GM18505 (cell line): ENCODE results near the gene EPHB3.
"Not testable (repeated sequence)": the region's sequence is repeated elsewhere in the genome, so short reads cannot be mapped to it uniquely, and the experiment has no call there.

Experiments used
- ATAC-seq: cut with Tn5 transposase; IDR thresholded peaks from one replicate; pipeline ENCODE4 v1.9.1; 2021; ENCODE audit not compliant: unreplicated experiment
- POLR2A ChIP-seq: IDR thresholded peaks from 4 replicates; pipeline ENCODE4 v1.6.1; 2011; ENCODE audit warnings: borderline replicate concordance; ENCODE audit not compliant: insufficient read depth, insufficient read length; ENCODE audit errors: extremely low read depth

The EPHB3 gene

DNA sequence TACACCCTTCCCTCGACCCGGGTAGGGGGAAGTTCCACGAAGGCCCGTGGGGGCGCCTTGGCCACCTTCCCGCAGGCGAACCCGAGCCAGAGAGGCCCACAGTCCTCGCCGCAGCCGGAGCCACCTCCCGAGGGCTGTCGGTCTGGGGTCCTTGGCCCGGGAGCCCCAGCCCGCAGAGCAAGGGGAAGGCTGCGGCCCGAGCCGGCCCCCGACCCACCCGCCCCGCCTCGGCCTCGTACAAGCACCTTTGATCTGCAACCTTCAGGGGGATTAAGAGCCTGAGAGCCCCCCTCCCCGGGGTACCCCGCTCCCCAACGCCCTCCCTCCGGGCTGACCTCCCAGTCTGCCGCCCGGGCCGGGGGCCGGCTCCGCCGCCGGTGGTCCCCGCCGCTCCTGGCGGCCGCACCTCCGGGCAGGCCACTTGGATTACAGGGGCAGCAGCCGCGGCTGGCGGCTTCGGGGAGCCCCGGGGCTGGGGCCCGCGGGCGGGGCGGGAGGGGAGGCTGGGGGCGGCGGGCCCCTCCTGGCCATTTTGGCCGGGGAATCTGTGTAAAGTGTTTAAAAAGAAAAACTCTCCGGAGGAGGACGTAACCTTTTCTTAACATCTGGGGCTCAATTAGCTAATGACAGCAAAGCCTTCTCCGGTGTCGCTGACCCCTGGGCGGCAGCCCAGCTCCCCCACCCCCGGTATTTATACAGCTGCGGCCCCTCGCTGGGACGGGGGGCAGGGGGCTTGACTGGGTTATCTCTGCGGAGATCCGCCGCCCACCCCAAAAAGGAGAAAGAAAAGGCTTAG, 40.2 kb downstream of the EPHB3 start:
- ATAC-seq, result no peak
- TF ChIP-seq POLR2A, result no peak

- no peak for ATAC-seq
- no peak for TF ChIP-seq POLR2A
Measured at GRCh38 chr3:184602372-184603150, 41.0 kb downstream of the EPHB3 start.

- ATAC-seq, result no peak
- no peak for TF ChIP-seq POLR2A
Measured at GRCh38 chr3:184603151-184604030, 41.8 kb downstream of the EPHB3 start.

DNA sequence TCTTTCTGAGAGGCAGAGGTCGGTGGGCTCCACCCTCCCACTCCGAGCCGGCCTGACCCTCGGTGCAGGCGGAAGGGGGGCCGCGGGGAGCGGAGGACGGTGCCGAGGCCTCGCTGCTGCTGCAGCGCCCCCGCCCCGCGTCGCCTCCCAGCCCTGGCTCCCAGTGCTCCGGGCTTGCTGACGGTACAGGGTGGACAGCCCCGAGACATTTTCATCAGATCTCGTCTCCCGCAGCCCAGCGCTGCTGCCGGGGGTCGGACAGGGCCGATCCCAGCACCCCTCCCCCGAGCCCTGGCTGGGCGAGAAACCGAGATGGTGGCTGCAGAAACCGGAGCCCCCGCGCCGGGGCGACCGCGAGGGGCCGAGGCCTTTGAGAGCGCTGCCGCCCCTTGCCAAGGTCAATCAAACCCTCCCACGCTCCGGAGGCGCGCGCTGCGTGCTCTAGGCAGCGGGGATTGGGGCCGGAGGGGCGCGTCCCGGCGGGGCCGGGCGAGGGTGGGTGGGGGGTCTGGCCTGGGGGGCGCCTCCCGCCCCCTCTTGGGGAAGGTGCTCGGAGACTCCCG, 42.5 kb downstream of the EPHB3 start:
- TF ChIP-seq POLR2A, result no peak
- ATAC-seq, result no peak

DNA sequence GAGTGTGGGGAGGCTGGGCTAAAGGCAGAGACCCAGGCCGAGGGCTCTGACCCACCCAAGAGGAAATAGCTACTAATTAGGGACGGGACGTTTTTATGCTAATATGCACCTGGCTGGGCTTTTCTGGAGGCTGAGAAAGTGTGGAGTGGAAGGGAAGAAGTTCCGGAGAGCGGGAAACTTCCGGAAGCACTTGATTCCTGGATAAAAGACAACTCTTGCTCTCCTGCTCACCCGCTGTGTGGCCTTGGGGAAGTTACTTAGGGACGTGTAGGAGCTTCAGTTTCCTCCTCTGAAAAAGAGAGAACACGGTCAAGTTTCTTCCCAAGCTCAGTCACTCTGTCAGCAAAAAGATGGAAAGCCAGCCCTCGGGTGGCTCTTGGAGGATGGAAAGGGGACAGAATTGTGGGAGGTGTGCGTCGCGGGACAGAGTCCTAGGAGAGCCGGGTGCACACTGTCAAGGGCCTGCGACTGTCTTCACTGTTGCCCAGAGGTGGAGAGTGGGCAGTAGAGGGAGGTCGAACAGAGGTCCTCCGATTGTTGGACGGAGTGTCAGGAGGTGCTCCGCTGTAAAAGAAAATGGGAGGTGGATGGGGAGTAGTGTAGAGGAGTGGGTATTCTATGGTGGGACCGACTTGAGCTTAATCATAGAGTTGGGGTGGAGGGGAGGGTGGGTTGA, 43.2 kb downstream of the EPHB3 start:
- TF ChIP-seq POLR2A, result no peak
- ATAC-seq, result no peak

DNA sequence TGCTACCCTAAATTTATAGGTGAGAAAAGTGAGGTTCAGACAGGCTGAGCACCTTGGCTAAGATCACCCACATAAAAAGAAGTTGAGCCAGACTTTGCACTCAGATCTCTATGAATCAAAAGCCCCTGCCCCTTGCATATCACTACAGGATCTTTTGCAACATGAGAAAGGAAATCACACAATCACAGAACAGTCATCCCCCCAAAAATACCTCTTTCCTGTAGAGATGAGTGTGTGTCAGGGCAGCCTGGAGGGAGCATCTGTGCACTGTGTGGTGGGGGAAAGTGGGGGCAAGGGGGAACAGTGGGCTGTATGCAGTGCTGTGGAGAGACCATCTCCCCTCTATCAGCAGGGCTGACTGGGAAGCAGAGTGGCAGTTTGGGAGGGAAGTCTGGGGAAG, 46.6 kb downstream of the EPHB3 start:
- ATAC-seq, result no peak
- no peak for TF ChIP-seq POLR2A

- no peak for ATAC-seq
- no peak for TF ChIP-seq POLR2A
Measured at GRCh38 chr3:184609476-184610244, 48.1 kb downstream of the EPHB3 start.

DNA sequence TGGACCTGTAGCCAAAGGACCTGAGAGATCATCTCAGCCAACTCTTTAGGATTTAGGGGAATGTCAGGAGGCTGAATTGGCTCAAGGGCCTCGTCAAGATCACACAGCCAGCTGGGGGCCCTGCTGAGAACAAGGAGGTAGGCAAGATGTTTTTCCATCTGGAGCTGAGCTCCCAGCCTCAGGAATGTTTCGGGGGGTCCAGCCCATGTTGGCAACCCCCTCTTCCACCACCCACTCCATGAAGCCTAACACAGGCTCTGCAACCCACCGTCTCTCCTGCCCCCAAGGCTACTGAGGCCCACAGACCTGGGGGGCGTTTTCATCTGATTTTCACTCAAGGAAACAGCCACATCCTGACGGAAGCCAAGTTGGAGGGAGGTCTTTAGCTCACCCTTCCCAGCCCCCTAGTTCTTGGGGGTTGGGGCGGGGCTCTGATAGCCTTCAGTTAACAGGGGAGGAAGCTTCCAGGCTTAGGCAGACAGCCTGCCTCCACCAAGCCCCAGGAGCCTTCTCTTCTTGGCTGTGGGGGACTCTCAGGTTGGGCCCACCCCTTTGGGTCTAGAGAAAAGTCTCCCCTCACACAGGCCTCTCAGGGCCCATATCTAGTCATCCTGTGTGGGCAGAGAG, 48.8 kb downstream of the EPHB3 start:
- ATAC-seq, result no peak
- no peak for TF ChIP-seq POLR2A

- no peak for TF ChIP-seq POLR2A
- ATAC-seq, result no peak
Measured at GRCh38 chr3:184611607-184612281, 50.2 kb downstream of the EPHB3 start.

- TF ChIP-seq POLR2A, result no peak
- ATAC-seq, result no peak
Measured at GRCh38 chr3:184615396-184615795, 53.8 kb downstream of the EPHB3 start.

DNA sequence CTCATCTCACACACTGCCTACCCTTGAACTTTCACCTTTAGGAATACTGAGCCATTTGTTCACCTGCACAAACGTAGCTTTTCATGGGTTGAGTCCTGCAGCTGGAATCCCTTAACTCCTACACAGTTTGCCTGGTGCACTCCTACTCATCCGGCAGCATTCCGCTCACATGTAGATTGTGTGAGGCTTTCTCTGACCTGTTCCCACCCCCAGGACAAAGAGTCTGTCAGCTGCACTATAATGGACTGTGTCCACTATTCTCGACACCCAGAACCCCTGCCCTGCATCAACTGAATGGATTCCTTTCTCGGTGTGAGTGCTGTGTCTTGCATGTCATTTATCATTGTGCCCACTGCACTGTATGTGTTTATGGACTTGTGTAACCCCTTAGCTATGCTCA, 54.9 kb downstream of the EPHB3 start:
- no peak for ATAC-seq
- no peak for TF ChIP-seq POLR2A

DNA sequence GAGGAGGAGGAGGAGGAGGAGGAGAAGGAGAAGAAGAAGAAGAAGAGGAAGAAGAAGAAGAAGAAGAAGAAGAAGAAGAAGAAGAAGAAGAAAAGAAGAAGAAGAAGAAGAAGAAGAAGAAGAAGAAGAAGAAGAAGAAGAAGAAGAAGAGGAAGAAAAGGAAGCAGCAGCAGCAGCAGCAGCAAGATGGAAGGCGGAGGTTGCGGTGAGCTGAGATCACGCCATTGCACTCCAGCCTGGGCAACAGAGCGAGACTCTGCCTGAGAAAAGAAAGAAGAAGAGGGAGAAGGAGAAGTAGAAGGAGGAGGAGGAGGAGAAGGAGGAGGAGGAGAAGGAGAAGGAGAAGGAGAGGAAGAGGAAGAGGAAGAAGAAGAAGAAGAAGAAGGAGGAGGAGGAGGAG, 55.7 kb downstream of the EPHB3 start:
- not testable (repeated sequence) for ATAC-seq
